H9 (cell line): ENCODE measurements around the gene TAF4. TPM values are rescaled to one million over a fixed set of nuclear protein-coding genes. Genes with fewer than 3 reads are reported as not detected.
A peak's percentile ranks its signal among the peaks of the same experiment; 100 is the strongest.

Source experiments
- DNase-seq: peaks from one replicate; pipeline ENCODE4 v3.0.0-alpha.2; 2017
- H2AFZ ChIP-seq: one replicate; pipeline ENCODE4 v1.6.1; 2013; ENCODE audit warnings: mild to moderate bottlenecking, low read length, control low read depth, moderate library complexity
- H2AK5ac ChIP-seq: 2 replicates; pipeline ENCODE4 v1.6.1; 2013; ENCODE audit warnings: low read length, control low read depth, mixed read lengths; ENCODE audit not compliant: insufficient read length
- H2BK120ac ChIP-seq: one replicate; pipeline ENCODE4 v1.6.1; 2013; ENCODE audit warnings: low read depth, mild to moderate bottlenecking, low read length, control low read depth, inconsistent platforms; ENCODE audit not compliant: poor library complexity, severe bottlenecking
- H2BK12ac ChIP-seq: 2 replicates; pipeline ENCODE4 v1.6.1; 2013; ENCODE audit warnings: low read length, control low read depth, mixed read lengths, low read depth; ENCODE audit not compliant: insufficient read length
- H2BK15ac ChIP-seq: 2 replicates; pipeline ENCODE4 v1.6.1; 2013; ENCODE audit warnings: low read depth, low read length, control low read depth
- H2BK20ac ChIP-seq: one replicate; pipeline ENCODE4 v1.6.1; 2013; ENCODE audit warnings: low read depth, mild to moderate bottlenecking, low read length, control low read depth, inconsistent platforms; ENCODE audit not compliant: poor library complexity, severe bottlenecking
- H2BK5ac ChIP-seq: 2 replicates; pipeline ENCODE4 v1.6.1; 2013; ENCODE audit warnings: low read length, control low read depth, mixed read lengths; ENCODE audit not compliant: insufficient read length
- H3K14ac ChIP-seq: 2 replicates; pipeline ENCODE4 v1.6.1; 2013; ENCODE audit warnings: low read length, control low read depth; ENCODE audit not compliant: insufficient read depth
- H3K18ac ChIP-seq: 2 replicates; pipeline ENCODE4 v1.6.1; 2013; ENCODE audit warnings: low read depth, mild to moderate bottlenecking, mixed read lengths, low read length, control low read depth; ENCODE audit not compliant: insufficient read length
- H3K23ac ChIP-seq: 2 replicates; pipeline ENCODE4 v1.6.1; 2013; ENCODE audit warnings: low read length, control low read depth, mixed read lengths, low read depth; ENCODE audit not compliant: insufficient read length
- H3K23me2 ChIP-seq: 2 replicates; pipeline ENCODE4 v1.6.1; 2013; ENCODE audit warnings: low read depth, mild to moderate bottlenecking, mixed read lengths, low read length, control low read depth; ENCODE audit not compliant: insufficient read length, poor library complexity, severe bottlenecking
- H3K27ac ChIP-seq: 2 replicates; pipeline ENCODE4 v1.5.1; 2013; ENCODE audit warnings: low read length, control low read depth, mixed read lengths, low read depth; ENCODE audit not compliant: insufficient read length
- H3K27me3 ChIP-seq: 2 replicates; pipeline ENCODE4 v1.6.1; 2013; ENCODE audit warnings: low read length, control low read depth, inconsistent platforms; ENCODE audit not compliant: insufficient read depth
- H3K4ac ChIP-seq: 2 replicates; pipeline ENCODE4 v1.6.1; 2013; ENCODE audit warnings: low read depth, mild to moderate bottlenecking, control low read depth, inconsistent platforms, low read length, moderate library complexity
- H3K4me1 ChIP-seq: 2 replicates; pipeline ENCODE4 v1.6.1; 2013; ENCODE audit warnings: low read length, control low read depth, inconsistent platforms; ENCODE audit not compliant: insufficient read depth
- H3K4me2 ChIP-seq: 2 replicates; pipeline ENCODE4 v1.6.1; 2013; ENCODE audit warnings: low read length, control low read depth, mixed read lengths; ENCODE audit not compliant: insufficient read length, insufficient read depth
- H3K56ac ChIP-seq: 2 replicates; pipeline ENCODE4 v1.6.1; 2013; ENCODE audit warnings: low read depth, mild to moderate bottlenecking, mixed read lengths, low read length, control low read depth; ENCODE audit not compliant: insufficient read length
- H3K79me1 ChIP-seq: 2 replicates; pipeline ENCODE4 v1.6.1; 2013; ENCODE audit warnings: low read depth, mild to moderate bottlenecking, moderate library complexity, low read length, control low read depth, inconsistent platforms; ENCODE audit not compliant: insufficient read depth, poor library complexity, severe bottlenecking
- H3K79me2 ChIP-seq: 2 replicates; pipeline ENCODE4 v1.6.1; 2013; ENCODE audit warnings: low read length, control low read depth, inconsistent platforms; ENCODE audit not compliant: insufficient read depth
- H3K9ac ChIP-seq: 2 replicates; pipeline ENCODE4 v1.6.1; 2013; ENCODE audit warnings: low read length, control low read depth, mixed read lengths; ENCODE audit not compliant: insufficient read length; ENCODE audit errors: extremely low read depth
- H3K9me3 ChIP-seq: one replicate; pipeline ENCODE4 v1.6.1; 2013; ENCODE audit warnings: low read depth, low read length, inconsistent platforms; ENCODE audit not compliant: control insufficient read depth
- H3T11ph ChIP-seq: one replicate; pipeline ENCODE4 v1.6.1; 2013; ENCODE audit warnings: mild to moderate bottlenecking, low read length, control low read depth, inconsistent platforms
- H4K20me1 ChIP-seq: one replicate; pipeline ENCODE4 v1.6.1; 2013; ENCODE audit not compliant: control insufficient read depth, insufficient read length, insufficient read depth
- H4K5ac ChIP-seq: 2 replicates; pipeline ENCODE4 v1.6.1; 2013; ENCODE audit warnings: low read depth, mild to moderate bottlenecking, mixed read lengths, low read length, control low read depth; ENCODE audit not compliant: insufficient read length
- H4K8ac ChIP-seq: replicated peaks from 2 replicates; pipeline ENCODE4 v1.6.1; 2013; ENCODE audit warnings: low read length, control low read depth, mixed read lengths, low read depth; ENCODE audit not compliant: insufficient read length
- H4K91ac ChIP-seq: 2 replicates; pipeline ENCODE4 v1.6.1; 2013; ENCODE audit warnings: low read depth, mild to moderate bottlenecking, moderate library complexity, mixed read lengths, low read length, control low read depth; ENCODE audit not compliant: insufficient read length
- H3K27ac Mint-ChIP-seq, 3 experiments: 2 replicates in 2 of 3; 3 replicates in 1 of 3; pipeline ENCODE4 v1.8.0; 2020 to 2021; ENCODE audit warnings: mixed read lengths in 3 of 3, mild to moderate bottlenecking in 1 of 3, moderate library complexity in 1 of 3
- H3K27me3 Mint-ChIP-seq: 2 replicates; pipeline ENCODE4 v1.8.0; 2021; ENCODE audit warnings: low read depth, mild to moderate bottlenecking, moderate library complexity, mixed read lengths
- H3K36me3 Mint-ChIP-seq, 3 experiments: 2 replicates in 2 of 3; 3 replicates in 1 of 3; pipeline ENCODE4 v1.8.0; 2020 to 2021; ENCODE audit warnings: low read depth in 3 of 3, mixed read lengths in 3 of 3; ENCODE audit not compliant: insufficient read depth in 1 of 3
- H3K4me1 Mint-ChIP-seq, 2 experiments: 2 replicates each; pipeline ENCODE4 v1.8.0; 2020; ENCODE audit warnings: mixed read lengths in 2 of 2
- H3K4me3 Mint-ChIP-seq, 2 experiments: 2 replicates in 1 of 2; 3 replicates in 1 of 2; pipeline ENCODE4 v1.8.0; 2020 to 2021; ENCODE audit warnings: mild to moderate bottlenecking in 2 of 2, mixed read lengths in 2 of 2, moderate library complexity in 1 of 2
- H3K9me3 Mint-ChIP-seq, 2 experiments: 2 replicates in 1 of 2; 3 replicates in 1 of 2; pipeline ENCODE4 v1.8.0; 2020; ENCODE audit warnings: mild to moderate bottlenecking in 2 of 2, mixed read lengths in 2 of 2, moderate library complexity in 1 of 2
- whole genome bisulfite sequencing: extraction: QIAGEN DNeasy Blood & Tissue Kit; methylation state at CpG from one replicate; pipeline ENCODE4 v1.1.7; 2013; ENCODE audit warnings: missing lambda C conversion rate, low lambda C conversion rate, mixed read lengths; ENCODE audit not compliant: insufficient read length; ENCODE audit errors: extremely low coverage; 5-methylcytosine and 5-hydroxymethylcytosine counted together
- total RNA-seq: library from RNA; stranded (reverse); gene quantifications from 2 replicates; pipeline ENCODE4 v1.2.1, GENCODE V29; 2021
- TF ChIP-seq, protein P1 (sequence below): fragments of 200-600 bp; sonication (generic); conservative IDR thresholded peaks from 3 replicates; pipeline ENCODE4 v1.8.0; 2021; ENCODE audit warnings: antibody characterized with exemption, mild to moderate bottlenecking

The TAF4 gene
- total RNA-seq, 1 experiment from 2014 or later: 30.8 TPM

DNA sequence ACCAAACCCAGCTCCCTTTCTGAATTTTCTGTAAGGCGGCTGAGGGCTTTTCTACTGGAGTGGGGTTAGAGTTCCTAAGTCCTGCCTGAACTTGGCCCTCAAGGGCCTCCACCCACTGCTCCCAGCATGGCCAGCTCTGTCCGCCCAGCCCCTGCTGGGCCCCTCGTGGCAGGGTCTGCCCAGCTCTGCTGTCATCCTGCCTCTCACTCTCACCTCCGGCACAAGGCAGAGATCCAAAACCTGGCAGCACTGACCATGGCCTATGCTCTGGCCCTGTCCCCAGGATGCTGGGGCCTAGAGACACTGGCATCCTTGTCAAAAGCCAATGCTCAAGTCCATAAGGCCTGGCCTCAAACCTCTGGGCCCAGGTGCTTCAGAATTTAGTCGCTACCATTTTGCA lies 61.1 kb downstream of the TAF4 start:
- Mint-ChIP-seq H3K4me3 (no peak overlapping the region), H3K4me1 (no peaks in the 10 kb centered on the region), H3K27me3 (no peaks in the 10 kb centered on the region), H3K9me3 (no peaks in the 10 kb centered on the region), H3K36me3 (peaks cover 49 to 89% (median 77%) of the 10 kb centered on the region in 3 experiments), H3K27ac (peak overlapping the region in 1 of 3 experiments; percentile 61; a peak in 1 of 7 replicates)
- H2BK120ac ChIP-seq: no peak overlapping the region
- H3K4ac ChIP-seq: no peak overlapping the region
- H2BK12ac ChIP-seq: no peak overlapping the region
- H3K4me2 ChIP-seq: no peak overlapping the region
- WGBS: no CpG with 5 or more reads among the region's 5 CpGs
- no peak overlapping the region for H3K27ac ChIP-seq
- no peaks in the 10 kb centered on the region for H3K23me2 ChIP-seq
- no peak overlapping the region for H2BK20ac ChIP-seq
- no peak overlapping the region for H3K9ac ChIP-seq
- H3K23ac ChIP-seq: no peak overlapping the region
- H3K56ac ChIP-seq: no peak overlapping the region
- no peaks in the 10 kb centered on the region; the same call in 1 of the 2 replicates for H3K27me3 ChIP-seq
- H3K4me1 ChIP-seq: no peaks in the 10 kb centered on the region
- H4K5ac ChIP-seq: no peak overlapping the region
- no peaks in the 10 kb centered on the region for H3K79me2 ChIP-seq
- no peak overlapping the region for H2BK5ac ChIP-seq
- H4K8ac ChIP-seq: no peak overlapping the region
- no peak overlapping the region for H2AFZ ChIP-seq
- no peak overlapping the region for H2AK5ac ChIP-seq
- TF ChIP-seq, protein P1, sequence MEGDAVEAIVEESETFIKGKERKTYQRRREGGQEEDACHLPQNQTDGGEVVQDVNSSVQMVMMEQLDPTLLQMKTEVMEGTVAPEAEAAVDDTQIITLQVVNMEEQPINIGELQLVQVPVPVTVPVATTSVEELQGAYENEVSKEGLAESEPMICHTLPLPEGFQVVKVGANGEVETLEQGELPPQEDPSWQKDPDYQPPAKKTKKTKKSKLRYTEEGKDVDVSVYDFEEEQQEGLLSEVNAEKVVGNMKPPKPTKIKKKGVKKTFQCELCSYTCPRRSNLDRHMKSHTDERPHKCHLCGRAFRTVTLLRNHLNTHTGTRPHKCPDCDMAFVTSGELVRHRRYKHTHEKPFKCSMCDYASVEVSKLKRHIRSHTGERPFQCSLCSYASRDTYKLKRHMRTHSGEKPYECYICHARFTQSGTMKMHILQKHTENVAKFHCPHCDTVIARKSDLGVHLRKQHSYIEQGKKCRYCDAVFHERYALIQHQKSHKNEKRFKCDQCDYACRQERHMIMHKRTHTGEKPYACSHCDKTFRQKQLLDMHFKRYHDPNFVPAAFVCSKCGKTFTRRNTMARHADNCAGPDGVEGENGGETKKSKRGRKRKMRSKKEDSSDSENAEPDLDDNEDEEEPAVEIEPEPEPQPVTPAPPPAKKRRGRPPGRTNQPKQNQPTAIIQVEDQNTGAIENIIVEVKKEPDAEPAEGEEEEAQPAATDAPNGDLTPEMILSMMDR: no peak
- H3K14ac ChIP-seq: no peak overlapping the region
- no peak overlapping the region for H3K18ac ChIP-seq
- H3K79me1 ChIP-seq: no peaks in the 10 kb centered on the region
- no peak overlapping the region for H4K91ac ChIP-seq
- no peaks in the 10 kb centered on the region for H4K20me1 ChIP-seq
- DNase-seq: no peak
- no peak overlapping the region for H2BK15ac ChIP-seq
- no peaks in the 10 kb centered on the region for H3K9me3 ChIP-seq
- H3T11ph ChIP-seq: no peak overlapping the region
